ENCODE results near the gene LGSN.
"Not testable (repeated sequence)": the region's sequence is repeated elsewhere in the genome, so short reads cannot be mapped to it uniquely, and the experiment has no call there.

Gene LGSN

DNA sequence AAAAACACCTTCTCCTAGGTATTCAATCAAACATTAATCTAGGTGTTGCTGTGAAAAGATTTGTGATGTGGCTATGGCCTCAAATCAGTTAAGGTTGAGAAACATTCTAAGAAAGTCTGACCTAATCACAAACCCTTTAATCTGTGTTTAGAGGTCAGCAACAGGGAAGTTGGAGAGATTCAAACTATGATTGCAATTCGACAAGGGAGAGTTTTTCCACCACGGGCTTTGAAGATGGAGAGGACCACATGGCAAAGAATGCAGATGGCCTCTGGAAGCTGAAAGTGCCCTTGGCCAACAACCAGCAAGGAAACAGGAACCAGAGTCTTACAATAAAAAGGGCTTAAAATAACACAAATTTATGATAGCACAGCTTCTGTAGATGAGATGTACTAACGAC is 29.6 kb upstream of the LGSN start:
- TF ChIP-seq, protein P1, sequence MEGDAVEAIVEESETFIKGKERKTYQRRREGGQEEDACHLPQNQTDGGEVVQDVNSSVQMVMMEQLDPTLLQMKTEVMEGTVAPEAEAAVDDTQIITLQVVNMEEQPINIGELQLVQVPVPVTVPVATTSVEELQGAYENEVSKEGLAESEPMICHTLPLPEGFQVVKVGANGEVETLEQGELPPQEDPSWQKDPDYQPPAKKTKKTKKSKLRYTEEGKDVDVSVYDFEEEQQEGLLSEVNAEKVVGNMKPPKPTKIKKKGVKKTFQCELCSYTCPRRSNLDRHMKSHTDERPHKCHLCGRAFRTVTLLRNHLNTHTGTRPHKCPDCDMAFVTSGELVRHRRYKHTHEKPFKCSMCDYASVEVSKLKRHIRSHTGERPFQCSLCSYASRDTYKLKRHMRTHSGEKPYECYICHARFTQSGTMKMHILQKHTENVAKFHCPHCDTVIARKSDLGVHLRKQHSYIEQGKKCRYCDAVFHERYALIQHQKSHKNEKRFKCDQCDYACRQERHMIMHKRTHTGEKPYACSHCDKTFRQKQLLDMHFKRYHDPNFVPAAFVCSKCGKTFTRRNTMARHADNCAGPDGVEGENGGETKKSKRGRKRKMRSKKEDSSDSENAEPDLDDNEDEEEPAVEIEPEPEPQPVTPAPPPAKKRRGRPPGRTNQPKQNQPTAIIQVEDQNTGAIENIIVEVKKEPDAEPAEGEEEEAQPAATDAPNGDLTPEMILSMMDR (IDR thresholded peaks at IDR 0.05; ENCODE audit: borderline replicate concordance, insufficient read depth, low read depth, low read length) = no peak
- no peak overlapping the region for H3K4me3 ChIP-seq (ENCODE audit: low read depth, low read length)

DNA sequence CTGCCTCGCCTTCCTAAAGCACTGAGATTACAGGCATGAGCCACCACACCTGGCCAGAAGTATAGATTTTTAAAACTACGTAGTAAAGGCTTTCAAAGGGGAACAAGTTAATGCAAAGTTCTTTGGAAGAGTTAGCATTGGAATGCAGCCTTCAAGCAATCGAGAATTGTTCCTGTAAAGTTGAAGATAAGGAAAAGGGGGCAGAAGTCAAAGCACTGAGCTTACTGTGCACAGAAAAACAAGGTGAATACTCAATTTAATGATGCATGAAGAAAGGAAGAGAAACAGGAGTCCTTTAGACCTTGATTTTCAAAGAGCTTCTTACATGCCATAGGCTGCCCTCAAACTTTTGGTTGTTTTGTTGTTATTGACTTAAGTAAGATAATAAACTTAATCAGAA is 29.1 kb upstream of the LGSN start:
- TF ChIP-seq, protein P1 (IDR thresholded peaks at IDR 0.05; ENCODE audit: borderline replicate concordance, insufficient read depth, low read depth, low read length) = no peak
- H3K4me3 ChIP-seq (ENCODE audit: low read depth, low read length) = no peak overlapping the region

DNA sequence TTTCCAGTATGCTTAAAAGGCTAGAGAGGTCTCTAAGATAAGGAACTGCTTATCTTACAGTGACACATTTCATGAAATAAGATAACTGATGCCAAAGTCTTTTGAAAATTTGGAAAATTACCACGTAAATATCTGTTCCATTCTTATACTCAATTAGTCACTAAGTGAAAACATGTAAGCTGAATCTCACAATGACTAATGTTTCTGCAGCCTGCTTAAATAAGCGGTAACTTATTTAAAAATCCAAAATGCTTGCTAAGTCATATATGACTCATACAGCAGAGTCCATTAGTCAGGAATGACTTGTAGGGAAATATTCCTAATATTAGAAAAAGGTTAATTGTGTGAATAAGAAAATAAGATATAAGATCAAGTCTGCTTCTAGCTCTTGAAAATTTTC is 27.8 kb upstream of the LGSN start:
- no peak overlapping the region for H3K4me3 ChIP-seq (ENCODE audit: low read depth, low read length)
- TF ChIP-seq, protein P1 (IDR thresholded peaks at IDR 0.05; ENCODE audit: borderline replicate concordance, insufficient read depth, low read depth, low read length) = no peak

DNA sequence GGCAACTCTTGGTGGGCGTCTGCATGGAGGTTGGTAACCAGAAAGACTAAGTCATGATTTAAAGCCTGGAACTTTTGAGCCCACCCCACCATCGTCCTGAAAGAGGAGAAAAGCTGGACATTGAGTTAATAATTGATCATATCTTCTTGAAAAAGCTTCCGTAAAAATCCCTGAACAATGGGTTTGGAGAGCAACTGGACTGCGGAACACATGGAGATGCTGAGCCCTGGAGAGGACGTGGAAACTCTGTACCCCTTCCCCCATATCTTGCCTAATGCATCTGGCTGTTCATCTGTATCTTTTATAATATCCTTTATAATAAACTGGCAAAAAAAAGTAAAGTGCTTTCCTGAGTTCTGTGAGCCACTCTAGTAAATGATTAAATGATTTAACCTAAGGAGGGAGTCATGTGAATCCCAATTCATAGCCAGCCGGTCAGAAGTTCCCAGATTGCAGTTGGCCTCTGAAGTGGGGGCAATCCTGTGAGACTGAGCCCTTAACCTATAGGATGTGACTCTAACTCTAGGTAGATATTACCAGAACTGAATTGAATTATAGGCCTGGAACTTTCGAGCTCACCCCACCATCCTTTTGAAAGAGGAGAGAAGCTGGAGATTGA is 26.5 kb upstream of the LGSN start:
- TF ChIP-seq, protein P1 (IDR thresholded peaks at IDR 0.05; ENCODE audit: borderline replicate concordance, insufficient read depth, low read depth, low read length) = no peak
- no peak overlapping the region for H3K4me3 ChIP-seq (ENCODE audit: low read depth, low read length)

DNA sequence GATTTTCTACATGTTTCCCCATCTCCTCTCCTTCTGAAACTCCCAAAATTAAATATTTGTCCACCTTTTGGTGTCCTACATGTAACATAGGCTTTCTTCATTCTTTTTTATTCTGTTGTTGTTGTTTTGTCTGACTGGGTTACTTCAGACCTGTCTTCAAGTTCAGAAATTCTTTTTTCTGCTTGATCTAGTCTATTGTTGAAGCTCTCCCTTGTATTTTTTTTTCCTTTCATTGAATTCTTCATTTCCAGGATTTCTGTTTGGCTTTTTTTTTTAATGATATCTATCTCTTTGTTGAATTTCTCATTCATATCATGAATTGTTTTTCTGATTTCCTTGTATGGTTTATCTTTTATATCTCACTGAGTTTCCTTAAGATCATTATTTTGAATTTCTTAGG is 20.6 kb upstream of the LGSN start:
- no peak overlapping the region for H3K4me3 ChIP-seq (ENCODE audit: low read depth, low read length)
- TF ChIP-seq, protein P1 (IDR thresholded peaks at IDR 0.05; ENCODE audit: borderline replicate concordance, insufficient read depth, low read depth, low read length) = no peak

DNA sequence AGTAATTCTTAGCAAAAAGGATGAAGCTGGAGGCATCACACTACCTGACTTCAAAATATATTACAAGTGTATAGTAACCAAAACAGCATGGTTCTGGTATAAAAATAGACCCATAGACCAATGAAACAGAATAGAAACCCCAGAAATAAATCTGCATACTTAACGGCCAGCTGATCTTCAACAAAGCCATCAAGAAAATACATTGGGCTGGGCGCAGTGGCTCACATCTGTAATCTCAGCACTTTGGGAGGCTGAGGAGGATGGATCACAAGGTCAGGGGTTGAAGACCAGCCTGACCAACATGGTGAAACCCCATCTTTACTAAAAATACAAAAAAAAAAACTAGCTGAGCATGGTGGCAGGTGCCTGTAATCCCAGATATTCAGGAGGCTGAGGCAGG is 14.9 kb upstream of the LGSN start:
- not testable (repeated sequence) for H3K4me3 ChIP-seq (ENCODE audit: low read depth, low read length)

DNA sequence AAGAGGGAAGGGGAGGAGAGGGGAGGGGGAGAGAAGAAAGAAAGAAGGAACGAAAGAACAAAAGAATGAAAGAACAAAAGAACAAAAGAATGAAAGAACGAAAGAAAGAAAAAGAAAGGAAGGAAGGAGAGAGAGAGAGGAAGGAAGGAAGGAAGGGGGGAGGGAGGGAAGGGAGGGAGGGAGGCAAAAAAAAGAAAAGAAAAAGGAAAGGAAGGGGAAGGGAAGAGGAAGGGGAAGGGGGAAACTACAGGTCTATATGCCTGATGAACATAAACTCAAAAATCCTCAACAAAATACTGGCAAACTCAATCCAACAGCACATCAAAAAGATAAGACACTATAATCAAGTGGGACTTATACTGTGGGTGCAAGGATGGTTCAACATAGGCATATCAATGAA is 13.7 kb upstream of the LGSN start:
- TF ChIP-seq, protein P1 (IDR thresholded peaks at IDR 0.05; ENCODE audit: borderline replicate concordance, insufficient read depth, low read depth, low read length) = no peak
- H3K4me3 ChIP-seq (ENCODE audit: low read depth, low read length) = no peak overlapping the region

DNA sequence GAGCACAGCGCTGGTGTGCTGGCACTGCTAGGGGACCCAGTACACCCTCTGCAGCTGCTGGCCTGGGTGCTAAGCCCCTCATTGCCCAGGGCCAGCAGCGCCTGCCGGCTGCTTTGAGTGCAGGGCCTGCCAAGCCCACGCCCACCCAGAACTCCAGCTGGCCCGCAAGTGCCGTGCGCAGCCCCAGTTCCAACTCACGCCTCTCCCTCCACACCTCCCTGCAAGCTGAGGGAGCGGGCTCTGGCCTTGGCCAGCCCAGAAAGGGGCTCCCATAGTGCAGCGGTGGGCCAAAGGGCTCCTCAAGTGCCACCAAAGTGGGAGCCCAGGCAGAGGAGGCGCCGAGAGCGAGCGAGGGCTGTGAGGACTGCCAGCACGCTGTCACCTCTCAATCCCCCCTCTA is 6.8 kb upstream of the LGSN start:
- not testable (repeated sequence) for H3K4me3 ChIP-seq (ENCODE audit: low read depth, low read length)
